ENCODE measurements around the gene C4orf50.

DNA sequence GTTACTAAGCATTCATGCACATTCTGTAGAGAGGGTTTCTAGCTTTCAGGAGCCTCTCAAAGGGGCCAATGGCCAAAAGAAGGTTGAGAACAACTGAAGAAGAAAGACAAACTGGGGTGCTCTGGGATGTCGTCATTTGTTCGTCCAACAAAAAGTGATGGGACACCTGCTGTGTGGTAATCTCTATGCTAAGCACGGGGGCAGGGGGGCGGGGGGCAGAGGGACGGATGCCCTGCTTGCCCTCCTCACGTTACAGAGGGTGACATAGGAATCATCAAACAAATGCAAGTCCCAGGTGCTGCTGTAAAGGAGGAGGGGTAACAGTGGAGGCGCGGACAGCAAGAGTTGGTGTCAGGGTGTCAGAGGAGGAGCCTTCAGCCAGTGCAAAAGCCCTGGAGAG lies 112.5 kb downstream of the C4orf50 start:
- TF ChIP-seq POLR2A (IDR thresholded peaks at IDR 0.05; ENCODE audit: low read length) (no peak), GATA1 (IDR thresholded peaks at IDR 0.05; ENCODE audit: low read depth, low read length) (no peak)

Data from erythroblast (primary cell).